Neural cell (in vitro differentiated cells): ENCODE data around the gene CAMKMT. TPM values are rescaled to one million over a fixed set of nuclear protein-coding genes. Genes with fewer than 3 reads are reported as not detected.

ENCODE experiments used
- H2AFZ ChIP-seq: fragments of 200-600, 300-800 bp; sonication (generic), shearing (Covaris generic); 2 replicates; pipeline ENCODE4 v1.6.0; 2014; ENCODE audit warnings: low read depth, mild to moderate bottlenecking, antibody characterized with exemption, low read length, moderate library complexity
- H3F3A ChIP-seq: fragments of 200-600 bp; shearing (Covaris generic); 2 replicates; pipeline ENCODE4 v1.6.1; 2016; ENCODE audit warnings: mild to moderate bottlenecking, moderate library complexity, mixed read lengths, antibody characterized with exemption, low read length; ENCODE audit not compliant: insufficient read depth, poor library complexity, severe bottlenecking
- H3K27ac ChIP-seq: fragments of 200-600, 300-800 bp; sonication (generic), shearing (Covaris generic); 2 replicates; pipeline ENCODE4 v1.5.1; 2014; ENCODE audit warnings: mild to moderate bottlenecking, low read length, moderate library complexity
- H3K27me3 ChIP-seq: fragments of 300-800, 200-600 bp; sonication (generic), shearing (Covaris generic); 2 replicates; pipeline ENCODE4 v1.6.0; 2014; ENCODE audit warnings: mild to moderate bottlenecking, low read depth, low read length, moderate library complexity; ENCODE audit not compliant: insufficient read depth
- H3K36me3 ChIP-seq: fragments of 300-800, 200-600 bp; sonication (generic), shearing (Covaris generic); 2 replicates; pipeline ENCODE4 v1.5.1; 2014; ENCODE audit warnings: mild to moderate bottlenecking, antibody characterized with exemption, low read length, moderate library complexity; ENCODE audit not compliant: insufficient read depth
- H3K4me2 ChIP-seq: fragments of 300-800, 200-600 bp; sonication (generic), shearing (Covaris generic); 2 replicates; pipeline ENCODE4 v1.6.0; 2014; ENCODE audit warnings: mild to moderate bottlenecking, low read length
- H3K4me3 ChIP-seq: fragments of 300-800, 200-600 bp; sonication (generic), shearing (Covaris generic); 2 replicates; pipeline ENCODE4 v1.5.1; 2014; ENCODE audit warnings: mild to moderate bottlenecking, low read length, moderate library complexity
- H3K79me2 ChIP-seq: fragments of 200-600 bp; shearing (Covaris generic); replicated peaks from 2 replicates; pipeline ENCODE4 v1.6.0; 2014; ENCODE audit warnings: mild to moderate bottlenecking, low read length, moderate library complexity; ENCODE audit not compliant: insufficient read depth
- H3K9ac ChIP-seq: fragments of 300-800, 200-600 bp; sonication (generic), shearing (Covaris generic); 2 replicates; pipeline ENCODE4 v1.6.1; 2016; ENCODE audit warnings: mild to moderate bottlenecking, low read length, mixed read lengths
- H3K9me2 ChIP-seq: fragments of 200-600 bp; shearing (Covaris generic); 2 replicates; pipeline ENCODE4 v1.6.1; 2016; ENCODE audit warnings: mild to moderate bottlenecking, low read length, mixed read lengths; ENCODE audit not compliant: insufficient read depth
- H3K9me3 ChIP-seq: fragments of 200-600, 300-800 bp; sonication (generic), shearing (Covaris generic); 2 replicates; pipeline ENCODE4 v1.6.1; 2016; ENCODE audit warnings: mild to moderate bottlenecking, mixed run types, low read length, moderate library complexity, mixed read lengths
- H4K20me1 ChIP-seq: fragments of 200-600 bp; shearing (Covaris generic); 2 replicates; pipeline ENCODE4 v1.6.1; 2016; ENCODE audit warnings: mild to moderate bottlenecking, mixed run types; ENCODE audit not compliant: insufficient read depth
- EP300 ChIP-seq: fragments of 450-650 bp; conservative IDR thresholded peaks from 2 replicates; pipeline ENCODE4 v1.6.1; 2014; ENCODE audit warnings: antibody characterized with exemption, mild to moderate bottlenecking, moderate library complexity; ENCODE audit not compliant: poor library complexity, severe bottlenecking
- EZH2 ChIP-seq: fragments of 200-600, 300-800 bp; shearing (Covaris generic), sonication (generic); IDR thresholded peaks from 2 replicates; pipeline ENCODE4 v1.6.1; 2014; ENCODE audit warnings: antibody characterized with exemption, low read length, borderline replicate concordance, mild to moderate bottlenecking; ENCODE audit not compliant: insufficient read depth, poor library complexity, severe bottlenecking
- MXI1 ChIP-seq: fragments of 450-650 bp; conservative IDR thresholded peaks from 2 replicates; pipeline ENCODE4 v1.6.1; 2014; ENCODE audit warnings: antibody characterized with exemption, mild to moderate bottlenecking; ENCODE audit not compliant: poor library complexity, severe bottlenecking
- POLR2AphosphoS5 ChIP-seq: IDR thresholded peaks from 2 replicates; pipeline ENCODE4 v1.6.1; 2012
- RAD21 ChIP-seq: fragments of 450-650 bp; conservative IDR thresholded peaks from 2 replicates; pipeline ENCODE4 v1.6.1; 2014; ENCODE audit warnings: antibody characterized with exemption, mild to moderate bottlenecking, moderate library complexity
- SMC3 ChIP-seq: fragments of 450-650 bp; conservative IDR thresholded peaks from 2 replicates; pipeline ENCODE4 v1.6.1; 2014; ENCODE audit warnings: antibody characterized with exemption, mild to moderate bottlenecking, moderate library complexity; ENCODE audit not compliant: poor library complexity
- TAF1 ChIP-seq: IDR thresholded peaks from 2 replicates; pipeline ENCODE4 v1.6.1; 2012; ENCODE audit warnings: low read depth
- polyA plus RNA-seq: library from polyadenylated mRNA; depleted of rRNA; stranded (reverse); fragments of >200 nt; gene quantifications from 2 replicates; pipeline ENCODE4 v1.2.3, GENCODE V29; 2014
- TF ChIP-seq, protein P1 (sequence below): IDR thresholded peaks from 2 replicates; pipeline ENCODE4 v1.6.1; 2012; ENCODE audit warnings: borderline replicate concordance
- TF ChIP-seq, protein P2 (sequence below): fragments of 450-650 bp; IDR thresholded peaks from 2 replicates; pipeline ENCODE4 v1.5.1; 2014; ENCODE audit warnings: antibody characterized with exemption, mild to moderate bottlenecking, moderate library complexity; ENCODE audit not compliant: poor library complexity, severe bottlenecking

The CAMKMT gene
- polyA plus RNA-seq, 1 donor from 2014 or later: 5.1 TPM

DNA sequence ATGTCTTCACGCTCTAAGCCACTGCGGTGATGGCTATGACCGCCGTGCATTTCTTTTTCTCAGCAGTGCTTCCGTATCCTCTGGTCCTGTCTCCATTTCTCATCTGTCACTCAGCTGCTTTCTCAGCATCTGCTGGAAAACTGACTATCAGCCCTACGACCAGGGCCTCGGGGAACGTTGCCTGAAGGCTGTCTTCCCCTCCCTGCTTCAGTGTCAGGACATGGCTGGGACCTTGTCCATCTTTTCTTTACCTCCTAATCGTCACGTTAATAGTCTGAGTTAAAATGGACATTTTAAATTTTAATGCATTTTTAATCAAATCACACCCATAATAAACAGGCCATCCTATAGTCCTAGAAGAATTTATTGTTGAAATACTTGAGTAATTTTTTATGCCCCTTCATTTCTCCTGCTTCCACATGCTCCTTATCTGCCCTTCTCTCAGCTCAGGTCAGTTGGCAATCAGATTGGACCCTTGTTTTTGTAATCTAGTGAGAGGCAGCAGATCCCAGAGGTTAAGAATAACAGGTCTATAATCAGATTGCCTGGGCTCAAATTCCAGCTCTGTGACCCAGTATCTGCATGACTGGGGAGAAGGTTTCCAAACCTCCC lies 329.5 kb downstream of the CAMKMT start:
- Histone ChIP-seq H3K27ac (no peak overlapping the region), H2AFZ (no peak overlapping the region)

DNA sequence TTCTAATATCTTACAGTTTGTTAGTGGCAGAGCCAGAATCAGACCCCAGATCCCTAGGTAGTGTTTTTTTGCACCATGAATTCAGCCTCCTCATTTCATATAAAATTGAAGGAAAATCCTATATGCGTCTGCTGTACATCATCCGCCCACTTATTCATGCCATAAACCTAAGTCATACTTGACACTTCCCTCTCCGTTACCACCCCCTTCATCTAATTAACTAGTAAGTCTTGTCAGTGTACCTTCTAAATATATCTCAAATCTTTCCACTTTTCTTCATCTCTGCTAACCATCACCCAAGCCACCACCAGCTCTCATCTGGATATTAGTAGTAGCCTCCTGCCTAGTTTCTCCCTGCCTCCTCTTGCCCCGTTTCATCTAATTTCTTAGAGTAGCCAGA lies 331.1 kb downstream of the CAMKMT start:
- Histone ChIP-seq H3K9me3 (no peaks in the 10 kb centered on the region), H3K4me2 (no peak overlapping the region), H2AFZ (no peak overlapping the region), H3K79me2 (no peaks in the 10 kb centered on the region), H3K9me2 (no peaks in the 10 kb centered on the region), H3K9ac (no peak overlapping the region), H3K27ac (no peak overlapping the region), H3K4me3 (no peak overlapping the region), H4K20me1 (no peaks in the 10 kb centered on the region), H3K36me3 (no peaks in the 10 kb centered on the region), H3F3A (no peaks in the 10 kb centered on the region), H3K27me3 (no peaks in the 10 kb centered on the region)
- TF ChIP-seq POLR2AphosphoS5: no peak

More for the DNA sequence above, 329.5 kb downstream of the CAMKMT start:
- no peaks in the 10 kb centered on the region for H3F3A ChIP-seq
- H3K4me2 ChIP-seq: no peak overlapping the region
- H3K9me2 ChIP-seq: no peaks in the 10 kb centered on the region
- H3K4me3 ChIP-seq: no peak overlapping the region
- H3K27me3 ChIP-seq: no peaks in the 10 kb centered on the region
- H3K9ac ChIP-seq: no peak overlapping the region
- no peak for TF ChIP-seq EZH2
- TF ChIP-seq MXI1: no peak
- no peak for TF ChIP-seq SMC3
- no peak for TF ChIP-seq EP300
- no peak for TF ChIP-seq RAD21
- TF ChIP-seq, protein P1, sequence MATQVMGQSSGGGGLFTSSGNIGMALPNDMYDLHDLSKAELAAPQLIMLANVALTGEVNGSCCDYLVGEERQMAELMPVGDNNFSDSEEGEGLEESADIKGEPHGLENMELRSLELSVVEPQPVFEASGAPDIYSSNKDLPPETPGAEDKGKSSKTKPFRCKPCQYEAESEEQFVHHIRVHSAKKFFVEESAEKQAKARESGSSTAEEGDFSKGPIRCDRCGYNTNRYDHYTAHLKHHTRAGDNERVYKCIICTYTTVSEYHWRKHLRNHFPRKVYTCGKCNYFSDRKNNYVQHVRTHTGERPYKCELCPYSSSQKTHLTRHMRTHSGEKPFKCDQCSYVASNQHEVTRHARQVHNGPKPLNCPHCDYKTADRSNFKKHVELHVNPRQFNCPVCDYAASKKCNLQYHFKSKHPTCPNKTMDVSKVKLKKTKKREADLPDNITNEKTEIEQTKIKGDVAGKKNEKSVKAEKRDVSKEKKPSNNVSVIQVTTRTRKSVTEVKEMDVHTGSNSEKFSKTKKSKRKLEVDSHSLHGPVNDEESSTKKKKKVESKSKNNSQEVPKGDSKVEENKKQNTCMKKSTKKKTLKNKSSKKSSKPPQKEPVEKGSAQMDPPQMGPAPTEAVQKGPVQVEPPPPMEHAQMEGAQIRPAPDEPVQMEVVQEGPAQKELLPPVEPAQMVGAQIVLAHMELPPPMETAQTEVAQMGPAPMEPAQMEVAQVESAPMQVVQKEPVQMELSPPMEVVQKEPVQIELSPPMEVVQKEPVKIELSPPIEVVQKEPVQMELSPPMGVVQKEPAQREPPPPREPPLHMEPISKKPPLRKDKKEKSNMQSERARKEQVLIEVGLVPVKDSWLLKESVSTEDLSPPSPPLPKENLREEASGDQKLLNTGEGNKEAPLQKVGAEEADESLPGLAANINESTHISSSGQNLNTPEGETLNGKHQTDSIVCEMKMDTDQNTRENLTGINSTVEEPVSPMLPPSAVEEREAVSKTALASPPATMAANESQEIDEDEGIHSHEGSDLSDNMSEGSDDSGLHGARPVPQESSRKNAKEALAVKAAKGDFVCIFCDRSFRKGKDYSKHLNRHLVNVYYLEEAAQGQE: no peak
- TF ChIP-seq, protein P2, sequence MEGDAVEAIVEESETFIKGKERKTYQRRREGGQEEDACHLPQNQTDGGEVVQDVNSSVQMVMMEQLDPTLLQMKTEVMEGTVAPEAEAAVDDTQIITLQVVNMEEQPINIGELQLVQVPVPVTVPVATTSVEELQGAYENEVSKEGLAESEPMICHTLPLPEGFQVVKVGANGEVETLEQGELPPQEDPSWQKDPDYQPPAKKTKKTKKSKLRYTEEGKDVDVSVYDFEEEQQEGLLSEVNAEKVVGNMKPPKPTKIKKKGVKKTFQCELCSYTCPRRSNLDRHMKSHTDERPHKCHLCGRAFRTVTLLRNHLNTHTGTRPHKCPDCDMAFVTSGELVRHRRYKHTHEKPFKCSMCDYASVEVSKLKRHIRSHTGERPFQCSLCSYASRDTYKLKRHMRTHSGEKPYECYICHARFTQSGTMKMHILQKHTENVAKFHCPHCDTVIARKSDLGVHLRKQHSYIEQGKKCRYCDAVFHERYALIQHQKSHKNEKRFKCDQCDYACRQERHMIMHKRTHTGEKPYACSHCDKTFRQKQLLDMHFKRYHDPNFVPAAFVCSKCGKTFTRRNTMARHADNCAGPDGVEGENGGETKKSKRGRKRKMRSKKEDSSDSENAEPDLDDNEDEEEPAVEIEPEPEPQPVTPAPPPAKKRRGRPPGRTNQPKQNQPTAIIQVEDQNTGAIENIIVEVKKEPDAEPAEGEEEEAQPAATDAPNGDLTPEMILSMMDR: no peak
- TF ChIP-seq POLR2AphosphoS5: no peak
- no peak for TF ChIP-seq TAF1
- no peaks in the 10 kb centered on the region for H3K79me2 ChIP-seq
- H3K36me3 ChIP-seq: no peaks in the 10 kb centered on the region
- H3K9me3 ChIP-seq: no peaks in the 10 kb centered on the region
- H4K20me1 ChIP-seq: no peaks in the 10 kb centered on the region

DNA sequence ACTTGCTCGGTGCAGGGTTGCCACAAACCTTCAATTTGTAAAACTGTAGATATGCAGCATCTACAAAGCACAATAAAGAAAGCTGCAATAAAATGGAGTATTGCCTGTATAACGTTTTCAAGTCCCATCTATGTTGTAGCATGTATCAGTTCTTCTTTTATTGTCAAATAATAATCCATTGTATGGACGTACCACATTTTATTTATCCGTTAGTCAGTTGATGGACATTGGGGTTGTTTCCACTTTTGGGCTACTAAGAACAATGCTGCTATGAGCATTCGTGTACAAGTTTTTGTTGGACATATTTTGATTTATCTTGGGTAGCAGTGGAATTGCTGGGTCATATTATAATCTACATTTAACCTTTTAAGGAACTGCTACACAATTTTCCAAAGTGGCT lies 339.1 kb downstream of the CAMKMT start:
- no peaks in the 10 kb centered on the region for H3K9me2 ChIP-seq
- H3F3A ChIP-seq: peaks cover 4% of the 10 kb centered on the region
- TF ChIP-seq POLR2AphosphoS5 (no peak), TAF1 (no peak), EZH2 (no peak), MXI1 (no peak), RAD21 (no peak), EP300 (no peak)
- TF ChIP-seq, protein P1: no peak
- TF ChIP-seq, protein P2: no peak

More for the DNA sequence above, 339.1 kb downstream of the CAMKMT start:
- H3K4me2 ChIP-seq: no peak overlapping the region
- no peaks in the 10 kb centered on the region for H3K9me3 ChIP-seq
- no peak overlapping the region for H3K4me3 ChIP-seq
- H3K27ac ChIP-seq: no peak overlapping the region
- no peak overlapping the region for H2AFZ ChIP-seq
- H3K9ac ChIP-seq: no peak overlapping the region
- H3K36me3 ChIP-seq: no peaks in the 10 kb centered on the region
- H3K27me3 ChIP-seq: peaks cover 16% of the 10 kb centered on the region
- no peaks in the 10 kb centered on the region for H3K79me2 ChIP-seq
- no peaks in the 10 kb centered on the region for H4K20me1 ChIP-seq
